H1 (cell line): ENCODE results near the gene CASKIN2. TPM values are rescaled to one million over a fixed set of nuclear protein-coding genes. Genes with fewer than 3 reads are reported as not detected.

Experiments
- JUN ChIP-seq: IDR thresholded peaks from 2 replicates; pipeline ENCODE4 v1.6.1; 2011; ENCODE audit warnings: low read depth, mild to moderate bottlenecking, improper control_type of control experiment, low read length
- KDM4A ChIP-seq: IDR thresholded peaks from one replicate; pipeline ENCODE4 v1.7.1; 2012; ENCODE audit warnings: low read depth, mild to moderate bottlenecking, moderate library complexity, low read length, inconsistent platforms; ENCODE audit not compliant: severe bottlenecking
- KDM5A ChIP-seq: fragments of 200-600 bp; IDR thresholded peaks from 2 replicates; pipeline ENCODE4 v1.7.1; 2012; ENCODE audit warnings: mild to moderate bottlenecking, low read length, inconsistent platforms, mixed read lengths
- NRF1 ChIP-seq: IDR thresholded peaks from 2 replicates; pipeline ENCODE4 v1.6.1; 2011; ENCODE audit warnings: mild to moderate bottlenecking, low read depth, low read length, improper control_type of control experiment
- RXRA ChIP-seq: IDR thresholded peaks from 2 replicates; pipeline ENCODE4 v1.6.1; 2011; ENCODE audit warnings: low read depth, mild to moderate bottlenecking, low read length, moderate library complexity; ENCODE audit not compliant: insufficient read depth
- SIX5 ChIP-seq: IDR thresholded peaks from 2 replicates; pipeline ENCODE4 v1.6.1; 2011; ENCODE audit warnings: mild to moderate bottlenecking, low read depth, low read length
- SP1 ChIP-seq: IDR thresholded peaks from 2 replicates; pipeline ENCODE4 v1.6.1; 2011; ENCODE audit warnings: low read depth, low read length
- SP2 ChIP-seq: IDR thresholded peaks from 2 replicates; pipeline ENCODE4 v1.6.1; 2012; ENCODE audit warnings: mild to moderate bottlenecking, low read length, inconsistent platforms
- SUZ12 ChIP-seq: fragments of 200-600 bp; sonication (generic); IDR thresholded peaks from 2 replicates; pipeline ENCODE4 v1.6.1; 2012; ENCODE audit warnings: mild to moderate bottlenecking, inconsistent platforms, low read length, moderate library complexity, mixed read lengths
- polyA plus RNA-seq, 7 experiments: library from polyadenylated mRNA; depleted of rRNA in 3 of 7; stranded (reverse) in 5 of 7; unstranded in 2 of 7; fragments of >200 nt in 5 of 7; fragments of 200-250 nt in 2 of 7; gene quantifications; 1 replicate in 5 of 7; 2 replicates in 1 of 7; 4 replicates in 1 of 7; pipeline versions ENCODE4 v1.2.1 to v1.2.3, GENCODE V29; 2011 to 2013; ENCODE audit warnings: missing spikeins in 2 of 7, mixed read lengths in 2 of 7
- total RNA-seq: library from RNA; stranded (reverse); fragmentation: NEBNext Ultra II Directional; extraction: Animal tissue kit (Norgen Biotek cat#: 25700); gene quantifications from 2 replicates; pipeline ENCODE4 v1.2.1, GENCODE V29; 2021
- TF ChIP-seq, protein P1 (sequence below): fragments of 300-600 bp; sonication (generic); IDR thresholded peaks from 2 replicates; pipeline ENCODE4 v1.7.1; 2012; ENCODE audit warnings: low read length, moderate library complexity, mild to moderate bottlenecking, inconsistent platforms; ENCODE audit not compliant: insufficient replicate concordance

Gene CASKIN2
- total and polyA plus RNA-seq, 2 of the 8 experiments (the other 6 are each of a cell fraction or from before 2014, with no cell fraction given), result 6.7 to 32.3 TPM

DNA sequence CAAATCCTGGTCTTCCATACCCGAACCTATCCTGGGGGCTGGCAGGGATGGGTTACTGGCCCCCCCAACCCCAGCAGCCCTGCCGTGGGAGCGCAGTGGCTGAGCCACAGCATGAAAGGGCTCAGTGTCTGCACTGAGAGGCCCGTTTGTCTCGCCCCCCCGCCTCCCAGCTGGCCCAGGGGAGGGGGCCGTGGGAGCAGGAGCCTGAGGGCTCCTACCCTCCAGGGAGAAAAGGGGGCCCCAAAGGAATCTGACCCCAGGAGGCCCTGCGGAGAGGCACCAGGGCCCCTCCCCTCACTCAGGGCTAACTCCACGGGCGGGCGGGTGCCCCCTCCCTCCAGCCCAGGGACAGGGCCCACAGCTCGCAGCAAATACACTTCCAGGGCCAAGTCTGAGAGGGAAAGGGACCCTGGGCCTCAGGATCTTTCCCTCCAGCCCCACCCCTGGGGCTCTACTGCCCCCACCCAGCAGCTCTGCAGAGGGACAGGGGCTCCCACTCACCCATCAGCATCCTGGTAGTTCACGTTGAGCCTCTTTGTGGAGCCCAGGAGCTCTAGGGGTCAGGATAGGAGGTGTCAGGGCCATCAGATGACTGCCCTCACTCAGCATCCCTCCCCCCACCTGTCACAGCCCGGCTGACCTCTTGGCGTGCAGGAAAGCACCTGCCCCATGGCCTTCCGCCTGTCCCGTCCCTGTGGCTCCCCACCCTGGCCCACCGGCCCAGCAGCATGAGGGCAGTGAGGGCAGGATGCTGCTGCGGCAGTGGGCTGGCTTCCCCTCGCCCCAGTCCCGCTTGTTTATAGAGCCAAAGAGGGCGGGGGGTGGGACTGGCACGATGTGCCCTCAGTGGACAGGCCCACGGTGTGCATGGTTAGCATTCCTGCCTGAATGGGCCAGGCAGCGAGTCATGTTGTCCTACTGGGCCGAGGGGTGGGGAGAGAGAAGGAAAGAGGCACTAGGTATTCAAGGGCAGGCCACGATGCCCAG lies 7.3 kb downstream of the CASKIN2 start (continued):
- TF ChIP-seq, protein P1, sequence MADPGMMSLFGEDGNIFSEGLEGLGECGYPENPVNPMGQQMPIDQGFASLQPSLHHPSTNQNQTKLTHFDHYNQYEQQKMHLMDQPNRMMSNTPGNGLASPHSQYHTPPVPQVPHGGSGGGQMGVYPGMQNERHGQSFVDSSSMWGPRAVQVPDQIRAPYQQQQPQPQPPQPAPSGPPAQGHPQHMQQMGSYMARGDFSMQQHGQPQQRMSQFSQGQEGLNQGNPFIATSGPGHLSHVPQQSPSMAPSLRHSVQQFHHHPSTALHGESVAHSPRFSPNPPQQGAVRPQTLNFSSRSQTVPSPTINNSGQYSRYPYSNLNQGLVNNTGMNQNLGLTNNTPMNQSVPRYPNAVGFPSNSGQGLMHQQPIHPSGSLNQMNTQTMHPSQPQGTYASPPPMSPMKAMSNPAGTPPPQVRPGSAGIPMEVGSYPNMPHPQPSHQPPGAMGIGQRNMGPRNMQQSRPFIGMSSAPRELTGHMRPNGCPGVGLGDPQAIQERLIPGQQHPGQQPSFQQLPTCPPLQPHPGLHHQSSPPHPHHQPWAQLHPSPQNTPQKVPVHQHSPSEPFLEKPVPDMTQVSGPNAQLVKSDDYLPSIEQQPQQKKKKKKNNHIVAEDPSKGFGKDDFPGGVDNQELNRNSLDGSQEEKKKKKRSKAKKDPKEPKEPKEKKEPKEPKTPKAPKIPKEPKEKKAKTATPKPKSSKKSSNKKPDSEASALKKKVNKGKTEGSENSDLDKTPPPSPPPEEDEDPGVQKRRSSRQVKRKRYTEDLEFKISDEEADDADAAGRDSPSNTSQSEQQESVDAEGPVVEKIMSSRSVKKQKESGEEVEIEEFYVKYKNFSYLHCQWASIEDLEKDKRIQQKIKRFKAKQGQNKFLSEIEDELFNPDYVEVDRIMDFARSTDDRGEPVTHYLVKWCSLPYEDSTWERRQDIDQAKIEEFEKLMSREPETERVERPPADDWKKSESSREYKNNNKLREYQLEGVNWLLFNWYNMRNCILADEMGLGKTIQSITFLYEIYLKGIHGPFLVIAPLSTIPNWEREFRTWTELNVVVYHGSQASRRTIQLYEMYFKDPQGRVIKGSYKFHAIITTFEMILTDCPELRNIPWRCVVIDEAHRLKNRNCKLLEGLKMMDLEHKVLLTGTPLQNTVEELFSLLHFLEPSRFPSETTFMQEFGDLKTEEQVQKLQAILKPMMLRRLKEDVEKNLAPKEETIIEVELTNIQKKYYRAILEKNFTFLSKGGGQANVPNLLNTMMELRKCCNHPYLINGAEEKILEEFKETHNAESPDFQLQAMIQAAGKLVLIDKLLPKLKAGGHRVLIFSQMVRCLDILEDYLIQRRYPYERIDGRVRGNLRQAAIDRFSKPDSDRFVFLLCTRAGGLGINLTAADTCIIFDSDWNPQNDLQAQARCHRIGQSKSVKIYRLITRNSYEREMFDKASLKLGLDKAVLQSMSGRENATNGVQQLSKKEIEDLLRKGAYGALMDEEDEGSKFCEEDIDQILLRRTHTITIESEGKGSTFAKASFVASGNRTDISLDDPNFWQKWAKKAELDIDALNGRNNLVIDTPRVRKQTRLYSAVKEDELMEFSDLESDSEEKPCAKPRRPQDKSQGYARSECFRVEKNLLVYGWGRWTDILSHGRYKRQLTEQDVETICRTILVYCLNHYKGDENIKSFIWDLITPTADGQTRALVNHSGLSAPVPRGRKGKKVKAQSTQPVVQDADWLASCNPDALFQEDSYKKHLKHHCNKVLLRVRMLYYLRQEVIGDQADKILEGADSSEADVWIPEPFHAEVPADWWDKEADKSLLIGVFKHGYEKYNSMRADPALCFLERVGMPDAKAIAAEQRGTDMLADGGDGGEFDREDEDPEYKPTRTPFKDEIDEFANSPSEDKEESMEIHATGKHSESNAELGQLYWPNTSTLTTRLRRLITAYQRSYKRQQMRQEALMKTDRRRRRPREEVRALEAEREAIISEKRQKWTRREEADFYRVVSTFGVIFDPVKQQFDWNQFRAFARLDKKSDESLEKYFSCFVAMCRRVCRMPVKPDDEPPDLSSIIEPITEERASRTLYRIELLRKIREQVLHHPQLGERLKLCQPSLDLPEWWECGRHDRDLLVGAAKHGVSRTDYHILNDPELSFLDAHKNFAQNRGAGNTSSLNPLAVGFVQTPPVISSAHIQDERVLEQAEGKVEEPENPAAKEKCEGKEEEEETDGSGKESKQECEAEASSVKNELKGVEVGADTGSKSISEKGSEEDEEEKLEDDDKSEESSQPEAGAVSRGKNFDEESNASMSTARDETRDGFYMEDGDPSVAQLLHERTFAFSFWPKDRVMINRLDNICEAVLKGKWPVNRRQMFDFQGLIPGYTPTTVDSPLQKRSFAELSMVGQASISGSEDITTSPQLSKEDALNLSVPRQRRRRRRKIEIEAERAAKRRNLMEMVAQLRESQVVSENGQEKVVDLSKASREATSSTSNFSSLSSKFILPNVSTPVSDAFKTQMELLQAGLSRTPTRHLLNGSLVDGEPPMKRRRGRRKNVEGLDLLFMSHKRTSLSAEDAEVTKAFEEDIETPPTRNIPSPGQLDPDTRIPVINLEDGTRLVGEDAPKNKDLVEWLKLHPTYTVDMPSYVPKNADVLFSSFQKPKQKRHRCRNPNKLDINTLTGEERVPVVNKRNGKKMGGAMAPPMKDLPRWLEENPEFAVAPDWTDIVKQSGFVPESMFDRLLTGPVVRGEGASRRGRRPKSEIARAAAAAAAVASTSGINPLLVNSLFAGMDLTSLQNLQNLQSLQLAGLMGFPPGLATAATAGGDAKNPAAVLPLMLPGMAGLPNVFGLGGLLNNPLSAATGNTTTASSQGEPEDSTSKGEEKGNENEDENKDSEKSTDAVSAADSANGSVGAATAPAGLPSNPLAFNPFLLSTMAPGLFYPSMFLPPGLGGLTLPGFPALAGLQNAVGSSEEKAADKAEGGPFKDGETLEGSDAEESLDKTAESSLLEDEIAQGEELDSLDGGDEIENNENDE, result no peak
- TF ChIP-seq JUN (no peak), NRF1 (no peak), SP1 (no peak), SIX5 (no peak), SUZ12 (no peak), RXRA (no peak), KDM4A (no peak), SP2 (no peak), KDM5A (no peak)
